NAMALWA (cell line): ENCODE results near the gene ZNF638.
"Not testable (repeated sequence)": the region's sequence is repeated elsewhere in the genome, so short reads cannot be mapped to it uniquely, and the experiment has no call there.

Experiments used
- DNase-seq: peaks from one replicate; pipeline ENCODE4 v3.0.0-alpha.2; 2015; ENCODE audit warnings: low spot score

ZNF638 gene, protein sequence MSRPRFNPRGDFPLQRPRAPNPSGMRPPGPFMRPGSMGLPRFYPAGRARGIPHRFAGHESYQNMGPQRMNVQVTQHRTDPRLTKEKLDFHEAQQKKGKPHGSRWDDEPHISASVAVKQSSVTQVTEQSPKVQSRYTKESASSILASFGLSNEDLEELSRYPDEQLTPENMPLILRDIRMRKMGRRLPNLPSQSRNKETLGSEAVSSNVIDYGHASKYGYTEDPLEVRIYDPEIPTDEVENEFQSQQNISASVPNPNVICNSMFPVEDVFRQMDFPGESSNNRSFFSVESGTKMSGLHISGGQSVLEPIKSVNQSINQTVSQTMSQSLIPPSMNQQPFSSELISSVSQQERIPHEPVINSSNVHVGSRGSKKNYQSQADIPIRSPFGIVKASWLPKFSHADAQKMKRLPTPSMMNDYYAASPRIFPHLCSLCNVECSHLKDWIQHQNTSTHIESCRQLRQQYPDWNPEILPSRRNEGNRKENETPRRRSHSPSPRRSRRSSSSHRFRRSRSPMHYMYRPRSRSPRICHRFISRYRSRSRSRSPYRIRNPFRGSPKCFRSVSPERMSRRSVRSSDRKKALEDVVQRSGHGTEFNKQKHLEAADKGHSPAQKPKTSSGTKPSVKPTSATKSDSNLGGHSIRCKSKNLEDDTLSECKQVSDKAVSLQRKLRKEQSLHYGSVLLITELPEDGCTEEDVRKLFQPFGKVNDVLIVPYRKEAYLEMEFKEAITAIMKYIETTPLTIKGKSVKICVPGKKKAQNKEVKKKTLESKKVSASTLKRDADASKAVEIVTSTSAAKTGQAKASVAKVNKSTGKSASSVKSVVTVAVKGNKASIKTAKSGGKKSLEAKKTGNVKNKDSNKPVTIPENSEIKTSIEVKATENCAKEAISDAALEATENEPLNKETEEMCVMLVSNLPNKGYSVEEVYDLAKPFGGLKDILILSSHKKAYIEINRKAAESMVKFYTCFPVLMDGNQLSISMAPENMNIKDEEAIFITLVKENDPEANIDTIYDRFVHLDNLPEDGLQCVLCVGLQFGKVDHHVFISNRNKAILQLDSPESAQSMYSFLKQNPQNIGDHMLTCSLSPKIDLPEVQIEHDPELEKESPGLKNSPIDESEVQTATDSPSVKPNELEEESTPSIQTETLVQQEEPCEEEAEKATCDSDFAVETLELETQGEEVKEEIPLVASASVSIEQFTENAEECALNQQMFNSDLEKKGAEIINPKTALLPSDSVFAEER (N-terminal part only)

DNA sequence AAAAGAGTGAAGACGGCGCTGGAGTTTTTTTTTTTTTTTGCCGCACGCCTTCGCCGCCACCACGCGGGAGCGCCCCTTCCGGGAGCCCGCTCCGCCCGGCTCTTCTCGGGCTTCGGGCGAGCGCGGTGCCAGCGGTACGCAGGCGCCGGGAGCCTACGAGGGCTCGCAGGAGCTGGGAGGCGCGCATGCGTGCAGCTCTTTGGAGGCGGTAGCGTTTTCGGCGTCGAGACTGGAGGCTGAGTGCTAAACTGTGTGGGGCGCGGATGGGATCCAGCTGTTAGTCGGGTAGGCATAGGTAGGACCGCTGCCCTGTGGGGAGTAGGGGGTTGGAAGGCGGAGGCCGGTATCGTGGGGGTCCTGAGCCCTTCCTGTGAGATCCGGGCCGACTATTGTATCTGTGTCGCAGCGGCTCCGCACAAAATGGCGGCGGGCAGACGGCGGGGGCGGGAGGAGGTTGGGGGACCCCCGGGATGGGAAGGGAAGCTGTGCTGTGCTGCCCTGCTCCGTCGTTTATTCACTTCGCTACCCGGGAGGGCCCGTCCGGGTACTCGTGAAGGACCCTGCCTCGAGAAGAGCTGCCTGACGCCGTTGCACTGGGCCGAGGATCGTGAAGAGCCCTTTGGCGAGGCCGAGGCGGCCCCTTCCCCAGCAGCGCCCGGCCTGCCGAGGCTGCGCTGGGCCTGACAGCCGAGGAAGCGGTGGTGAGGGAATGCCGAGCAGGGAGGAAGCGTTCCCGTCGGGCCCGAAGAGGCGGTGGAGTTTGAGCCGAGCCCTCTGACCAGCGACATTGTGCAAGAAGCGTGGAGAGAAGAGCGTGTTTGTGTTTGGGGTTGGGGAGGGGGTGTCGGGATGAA, at the start of gene ZNF638:
Gene ZNF638, plus strand, starts transcription at position 202 of the 854 bp plus-strand sequence. CDS start 17,173 bp downstream, outside the sequence.
- DNase-seq: peak; percentile 95

DNA sequence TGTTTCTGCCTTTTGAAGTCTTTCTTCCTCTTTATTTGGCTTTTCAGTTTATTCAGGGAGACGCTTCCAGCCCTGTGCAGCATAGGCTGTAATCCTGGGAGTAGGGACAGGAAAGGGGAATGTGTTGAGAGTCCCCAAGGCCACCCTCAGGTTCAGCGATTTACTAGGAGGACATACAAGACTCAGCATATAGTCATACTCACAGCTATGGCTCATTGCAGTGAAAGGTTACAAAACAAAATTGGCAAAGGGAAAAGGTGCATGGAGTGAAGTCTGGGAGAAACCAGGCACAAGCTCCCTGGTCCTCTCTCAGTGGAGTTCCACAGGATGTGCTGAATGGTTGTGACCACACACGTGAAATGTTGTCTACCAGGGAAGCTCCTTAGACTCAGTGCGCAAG, 49.6 kb upstream of the ZNF638 start:
- DNase-seq: no peak

DNA sequence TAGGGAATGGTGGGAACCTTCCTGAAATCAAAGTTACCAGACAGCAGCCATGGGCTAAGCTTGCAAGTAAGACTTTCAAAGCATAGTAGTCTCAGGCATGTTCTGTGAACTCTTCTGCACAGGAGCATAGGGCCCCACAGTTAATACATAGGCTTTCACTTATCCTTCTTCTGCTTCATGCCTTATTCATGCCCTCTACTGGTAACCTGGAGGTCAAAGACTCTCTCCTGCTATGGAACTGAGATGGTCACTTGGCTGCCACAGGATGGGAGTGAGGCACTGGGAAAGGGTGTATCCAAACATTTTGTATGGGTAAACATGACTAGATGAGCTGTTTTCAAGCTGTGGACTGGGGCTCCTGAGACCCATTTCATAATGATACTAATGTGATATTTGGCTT, 49.1 kb upstream of the ZNF638 start:
- peak; percentile 30 for DNase-seq

DNA sequence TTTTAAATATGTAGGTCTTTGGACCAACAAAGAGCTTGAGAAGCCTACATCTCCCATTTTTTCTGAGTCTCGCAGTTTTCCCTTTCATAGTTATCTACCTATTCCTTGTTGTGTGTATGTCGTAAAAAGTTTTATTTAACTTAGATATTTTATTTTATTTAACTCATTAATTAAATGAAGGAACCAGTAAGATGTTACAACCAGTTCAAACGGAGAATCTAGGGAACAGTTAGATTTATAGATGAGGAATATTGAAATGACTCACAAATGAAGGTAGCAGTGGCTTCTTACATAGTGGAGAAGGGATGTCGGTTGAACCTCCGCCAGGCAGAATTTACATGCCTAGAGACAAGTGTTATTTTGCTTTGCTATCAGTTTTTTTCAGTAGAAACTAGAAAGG, 48.5 kb upstream of the ZNF638 start:
- no peak for DNase-seq

DNA sequence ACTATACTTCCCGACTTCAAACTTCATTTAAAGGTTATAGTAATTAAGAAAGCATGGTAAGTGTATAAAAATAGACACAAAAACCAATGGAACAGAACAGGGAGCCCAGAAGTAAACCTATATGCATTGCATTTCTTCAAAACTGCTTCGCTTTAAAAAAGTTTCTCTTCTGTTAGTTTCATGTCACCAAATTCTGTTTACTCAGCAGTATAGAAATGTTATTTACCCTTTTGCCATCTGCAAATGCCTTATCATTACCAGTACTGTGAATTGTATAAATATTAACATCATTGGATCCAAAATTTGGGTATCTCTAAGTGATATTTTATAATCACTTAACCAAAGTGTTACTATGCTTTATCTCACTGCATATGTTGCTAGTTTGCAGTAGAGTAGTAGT, 45.9 kb upstream of the ZNF638 start:
- no peak for DNase-seq

DNA sequence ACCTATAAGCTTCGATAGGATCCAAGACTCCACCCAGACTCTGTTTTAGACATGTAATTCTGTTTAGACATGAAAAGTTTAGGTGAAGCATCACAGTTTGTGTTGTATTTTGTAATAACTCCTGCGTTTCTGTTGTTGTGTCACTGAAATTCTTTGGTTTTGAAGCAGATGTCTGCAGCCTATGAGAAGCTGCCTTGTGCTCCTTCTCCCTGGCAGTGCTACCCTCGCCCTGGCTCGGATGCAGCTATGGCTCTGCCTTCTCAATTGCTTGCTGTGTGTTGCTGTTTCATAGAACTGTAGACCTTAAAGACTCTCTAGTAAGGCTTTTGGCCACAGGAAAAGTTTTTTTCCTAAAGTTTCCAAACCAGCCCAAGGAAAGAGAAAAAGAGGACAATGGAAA, 40.2 kb upstream of the ZNF638 start:
- no peak for DNase-seq

DNA sequence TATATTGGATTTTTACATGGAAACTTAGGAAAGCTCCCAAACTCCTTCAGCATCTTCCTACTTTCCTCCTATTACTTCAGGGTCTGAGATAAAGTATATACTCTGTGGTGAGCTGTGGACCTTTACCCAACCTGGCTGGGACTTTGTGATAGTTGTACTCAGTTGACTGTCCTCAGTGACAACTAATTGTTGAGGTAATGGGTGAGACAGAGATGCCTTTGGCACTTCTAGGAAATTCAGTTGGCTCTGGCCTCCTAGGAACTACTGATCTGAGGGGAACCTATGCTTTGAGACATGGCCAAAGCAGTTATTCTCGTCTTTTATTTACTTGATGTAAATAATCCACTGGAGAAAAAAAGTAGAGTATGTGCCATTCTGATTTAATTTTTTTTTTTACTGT, 39.4 kb upstream of the ZNF638 start:
- no peak for DNase-seq

DNA sequence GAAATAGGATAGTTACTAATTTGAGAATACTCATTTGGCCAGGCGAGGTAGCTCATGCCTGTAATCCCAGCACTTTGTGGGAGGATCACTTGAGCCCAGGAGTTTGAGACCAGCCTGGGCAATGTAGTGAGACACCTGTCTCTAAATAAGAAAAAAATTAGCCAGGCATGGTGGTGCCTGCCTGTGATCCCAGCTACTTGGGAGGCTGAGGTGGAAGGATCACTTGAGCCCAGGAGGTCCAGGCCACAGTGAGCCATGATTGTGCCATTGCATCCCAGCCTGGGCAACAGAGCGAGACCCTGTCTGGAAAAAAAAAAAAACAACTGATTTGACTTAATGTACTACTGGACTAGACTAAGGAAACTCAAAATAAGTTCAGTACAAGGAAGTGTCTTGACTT, 32.7 kb upstream of the ZNF638 start:
- no peak for DNase-seq

DNA sequence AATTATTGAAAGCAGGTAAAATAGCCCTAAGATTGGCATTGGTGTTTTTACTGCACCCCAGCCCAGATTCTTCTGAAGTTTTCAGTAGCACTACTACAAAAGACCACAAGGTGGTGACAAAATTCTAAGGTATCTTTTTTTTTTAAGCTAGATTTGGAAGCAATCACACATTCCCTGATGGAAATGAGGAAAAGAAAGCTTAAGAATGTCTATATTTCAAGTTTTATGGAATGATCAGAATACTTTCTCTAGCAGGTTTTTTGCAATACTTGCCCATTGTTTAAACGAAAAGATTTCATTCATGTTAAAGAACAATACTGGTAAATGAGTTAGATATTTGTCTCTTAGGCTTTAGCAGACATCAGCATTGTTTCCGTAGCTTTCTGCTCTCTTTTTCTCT, 32.1 kb upstream of the ZNF638 start:
- DNase-seq: peak; percentile 64

DNA sequence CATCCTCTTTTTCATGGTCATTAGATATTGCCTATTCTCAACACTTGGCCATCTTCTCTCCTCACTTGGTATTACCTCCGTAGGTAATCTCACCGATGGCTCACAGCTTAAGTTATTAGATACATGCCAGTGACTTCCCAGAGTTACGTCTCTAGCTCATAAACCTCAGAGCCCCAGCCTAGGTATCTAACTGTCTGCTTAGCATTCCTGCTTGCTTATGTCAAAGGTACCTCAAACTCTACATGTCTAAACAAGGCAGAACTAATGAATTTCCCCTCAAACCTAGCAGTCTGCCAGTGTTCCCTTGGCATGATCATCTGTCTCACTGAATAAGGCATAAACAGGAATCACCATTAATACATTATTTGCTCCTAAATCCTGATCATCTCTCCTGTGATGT, 27.7 kb upstream of the ZNF638 start:
- no peak for DNase-seq

DNA sequence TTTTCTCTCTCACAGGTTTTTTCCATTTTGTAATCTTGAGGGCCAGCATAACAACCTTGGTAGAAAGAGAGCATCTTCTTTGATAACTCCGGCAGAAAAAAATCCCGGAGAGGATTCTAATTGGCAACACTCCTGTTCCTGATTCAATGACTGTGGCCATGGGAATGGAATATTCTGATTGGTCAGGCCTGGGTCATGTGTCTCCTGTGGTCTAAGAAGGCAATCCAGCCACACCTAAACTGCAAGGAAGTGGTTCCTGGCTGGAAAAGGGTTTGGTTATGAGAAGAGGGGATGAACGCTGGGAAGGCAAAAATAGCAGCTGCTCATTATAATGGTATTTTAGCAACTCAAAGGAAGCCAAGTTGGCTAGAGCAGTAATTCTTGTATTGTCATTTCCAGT, 24.8 kb upstream of the ZNF638 start:
- DNase-seq: no peak

DNA sequence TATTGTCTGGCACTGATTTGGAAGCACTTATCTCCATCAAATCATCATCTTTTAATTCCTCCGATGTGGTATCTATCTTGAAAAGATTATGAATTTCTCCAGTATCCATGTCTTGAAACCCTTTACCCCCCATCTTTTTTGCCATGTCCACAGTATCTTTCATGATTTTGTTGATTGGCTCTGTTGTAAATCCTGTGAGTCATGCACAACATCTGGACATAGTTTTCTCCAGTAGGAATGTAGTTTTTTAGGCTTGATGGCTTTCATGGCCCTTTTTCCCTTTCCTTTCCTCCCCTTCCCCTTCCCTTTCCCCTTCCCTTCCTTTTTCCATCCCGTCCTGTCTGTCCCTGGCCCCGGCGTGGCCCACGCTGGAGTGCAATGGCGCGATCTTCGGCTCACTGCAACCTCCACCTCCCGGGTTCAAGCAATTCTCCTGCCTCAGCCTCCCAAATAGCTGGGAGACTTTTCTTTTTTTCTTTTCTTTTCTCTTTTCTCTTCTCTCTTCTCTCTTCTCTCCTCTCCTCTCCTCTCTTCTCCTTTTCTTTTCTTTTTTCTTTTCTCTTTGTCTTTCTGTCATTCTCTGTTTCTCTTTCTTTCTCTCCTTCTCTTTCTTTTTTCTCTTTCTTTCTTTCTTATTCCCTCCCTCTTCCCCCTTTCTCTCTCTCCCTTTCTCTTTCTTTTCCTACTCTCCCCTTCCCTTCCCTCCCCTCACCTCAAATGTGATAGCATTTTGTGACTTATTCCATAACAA, 18.4 kb upstream of the ZNF638 start:
- DNase-seq: no peak

DNA sequence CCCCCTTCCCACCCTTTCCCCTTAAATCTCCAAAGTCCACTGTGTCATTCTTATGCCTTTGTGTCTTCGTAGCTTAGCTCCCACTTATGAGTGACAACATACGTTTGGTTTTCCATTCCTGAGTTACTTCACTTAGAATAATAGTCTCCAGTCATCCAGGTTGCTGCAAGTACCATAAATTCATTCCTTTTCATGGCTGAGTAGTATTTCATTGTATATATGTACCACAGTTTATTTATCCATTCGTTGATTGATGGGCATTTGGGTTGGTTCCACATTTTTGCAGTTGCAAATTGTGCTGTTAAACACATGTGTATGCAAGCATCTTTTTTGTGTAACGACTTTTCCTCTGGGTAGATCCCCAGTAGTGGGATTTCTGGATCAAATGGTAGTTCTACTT, 14.5 kb upstream of the ZNF638 start:
- no peak for DNase-seq

DNA sequence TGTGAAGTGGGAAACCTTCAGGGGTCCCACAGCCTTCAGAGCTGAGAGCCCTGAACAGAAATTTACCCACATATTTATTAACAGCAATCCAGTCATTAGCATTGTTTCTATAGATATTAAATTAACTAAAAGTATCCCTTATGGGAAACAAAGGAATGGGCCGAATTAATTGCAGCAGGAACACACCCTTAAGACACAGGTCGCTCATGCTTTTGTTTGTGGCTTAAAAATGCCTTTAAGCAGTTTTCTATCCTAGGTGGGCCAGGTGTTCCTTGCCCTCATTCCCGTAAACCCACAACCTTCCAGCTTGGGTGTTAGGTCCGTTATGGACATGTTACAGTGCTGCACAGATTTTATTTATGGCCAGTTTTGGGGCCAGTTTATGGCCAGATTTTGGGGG, 13.7 kb upstream of the ZNF638 start:
- not testable (repeated sequence) for DNase-seq

DNA sequence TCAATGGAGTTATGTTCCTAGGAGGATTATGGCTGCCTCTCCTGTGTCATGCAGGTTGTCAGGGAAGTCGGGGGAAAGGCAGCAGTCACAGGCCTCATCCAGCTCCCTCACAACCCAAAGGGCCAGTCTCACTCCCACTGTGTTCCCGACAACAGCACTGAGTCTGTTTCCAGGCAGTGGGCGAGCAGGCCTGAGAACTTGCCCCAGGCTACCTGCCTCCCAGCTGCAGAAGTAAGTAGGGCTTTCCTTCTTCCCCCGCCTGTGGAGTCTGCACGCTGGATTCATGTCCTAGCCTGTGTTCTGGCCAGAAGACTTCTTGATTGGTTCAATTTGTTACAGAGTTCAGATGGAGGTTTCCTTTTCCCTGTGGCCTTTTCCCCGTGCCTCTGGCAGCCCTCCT, 8.2 kb upstream of the ZNF638 start:
- no peak for DNase-seq

DNA sequence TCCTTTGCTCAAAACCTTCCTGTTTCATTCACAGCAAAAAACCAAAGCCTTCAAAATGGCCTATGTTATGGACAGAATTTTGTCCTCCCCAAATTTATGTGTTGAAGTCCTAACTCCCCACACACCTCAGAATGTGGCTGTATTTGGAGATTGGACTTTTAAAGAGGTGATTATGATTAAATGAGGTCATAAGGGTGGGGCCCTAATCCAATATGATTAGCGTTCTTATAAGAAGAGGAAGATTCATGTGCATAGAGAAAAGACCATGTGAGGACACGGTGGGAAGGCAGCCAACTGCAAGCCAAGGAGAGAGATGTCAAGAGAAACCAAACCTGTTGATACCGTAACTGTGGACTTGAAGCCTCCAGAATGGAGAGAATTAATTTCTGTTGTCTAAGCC, 4.6 kb upstream of the ZNF638 start:
- DNase-seq: no peak

DNA sequence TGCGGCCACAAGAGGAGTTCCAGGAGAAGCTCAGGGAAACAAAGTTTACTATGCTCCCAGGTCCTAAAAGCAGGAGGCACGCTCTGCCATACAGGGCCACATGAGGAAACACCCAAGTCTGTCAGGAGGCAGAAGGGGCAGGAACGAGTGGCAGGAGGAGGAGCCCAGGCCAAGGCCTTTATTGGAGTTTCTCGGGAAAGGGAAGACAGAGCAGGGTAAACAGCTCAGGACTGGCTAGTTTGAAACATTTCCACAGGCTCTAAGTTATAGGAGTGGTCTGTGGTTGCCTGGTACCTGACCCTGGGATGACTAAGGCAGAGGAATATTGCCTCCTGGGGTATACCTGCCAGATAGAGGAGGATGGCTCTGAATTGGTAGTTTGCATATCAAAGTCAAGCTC, 3.7 kb upstream of the ZNF638 start:
- no peak for DNase-seq

DNA sequence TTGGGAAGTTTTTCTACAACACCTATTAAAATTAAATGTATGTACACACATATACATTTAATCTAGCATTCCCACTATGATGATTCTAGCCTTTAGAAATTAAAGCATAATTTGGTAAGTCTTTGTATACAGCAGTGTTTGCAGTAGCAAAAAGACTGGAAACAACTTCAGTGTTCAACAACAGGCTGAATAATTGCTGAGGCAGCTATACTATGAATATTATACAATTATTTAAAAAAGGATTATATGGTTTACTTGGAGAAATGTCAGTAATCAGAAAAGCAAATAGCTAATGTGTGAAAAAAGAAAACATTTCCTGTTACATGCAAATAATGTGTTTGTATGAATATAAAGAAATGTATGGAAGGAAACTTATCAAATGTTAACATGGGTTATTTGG, 1.4 kb upstream of the ZNF638 start:
- no peak for DNase-seq

DNA sequence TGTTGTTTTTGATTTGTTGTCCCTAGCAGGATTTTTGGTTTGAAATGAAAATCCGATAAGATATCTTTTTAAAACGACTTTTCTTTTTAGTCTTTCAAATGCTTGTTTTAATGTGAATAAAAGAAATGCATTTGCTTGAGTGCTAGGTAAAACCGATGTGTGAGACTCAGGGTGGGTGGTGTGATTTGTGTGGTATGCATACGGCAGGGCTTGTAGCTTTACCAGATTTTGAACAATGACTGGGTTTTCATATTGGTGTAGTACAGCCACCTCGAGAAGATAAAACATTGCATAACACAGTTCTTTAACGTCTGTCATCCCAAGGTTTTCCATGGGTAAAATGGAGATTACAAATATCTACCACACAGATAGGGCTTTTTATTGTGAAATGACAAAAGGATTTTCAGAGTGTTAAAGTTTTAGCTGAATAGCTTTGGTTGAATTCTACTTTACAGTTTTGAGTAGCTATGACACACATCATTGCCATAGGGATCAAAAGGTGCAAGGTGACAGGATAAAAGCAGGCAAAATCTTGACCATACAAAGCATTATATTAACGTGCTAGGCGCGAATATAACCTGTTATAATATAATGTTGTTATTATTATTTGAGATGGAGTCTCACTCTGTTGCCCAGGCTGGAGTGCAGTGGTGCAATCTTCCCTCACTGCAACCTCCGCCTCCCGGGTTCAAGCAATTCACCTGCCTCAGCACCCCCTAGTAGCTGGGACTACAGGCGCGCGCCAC, 824 bp upstream of the ZNF638 start:
- no peak for DNase-seq

DNA sequence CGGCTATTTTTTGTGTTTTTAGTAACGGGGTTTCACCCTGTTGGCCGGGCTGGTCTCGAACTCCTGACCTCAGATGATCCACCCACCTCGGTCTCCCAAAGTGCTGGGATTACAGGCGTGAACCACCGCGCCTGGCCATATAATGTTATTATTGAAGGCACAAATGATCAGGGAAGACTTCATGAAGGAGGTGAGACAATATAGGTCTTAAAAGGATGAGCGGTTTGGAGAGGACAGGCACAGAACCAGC, 326 bp upstream of the ZNF638 start:
- DNase-seq: not testable (repeated sequence)

DNA sequence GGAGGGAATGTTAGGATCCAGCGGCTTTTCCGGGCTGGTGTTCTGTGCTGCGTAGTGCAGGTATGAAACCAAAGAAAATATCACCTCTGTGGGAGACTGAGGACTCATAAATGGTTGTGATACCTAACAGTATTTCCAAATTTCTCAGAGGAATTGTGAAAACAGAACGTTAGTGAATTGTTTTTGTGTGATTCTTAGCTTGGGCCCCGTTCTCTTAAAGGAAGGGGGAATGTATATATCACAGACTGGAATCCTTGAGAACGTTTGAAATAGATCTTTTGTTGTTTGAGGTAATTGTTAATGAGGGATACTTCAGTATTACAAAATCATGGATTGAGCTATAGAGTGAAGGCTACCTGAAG, 834 bp downstream of the ZNF638 start:
- no peak for DNase-seq
